ENCODE results near the gene SEMA5A.

The SEMA5A gene

GRCh38 chr5:9283473-9283872 is 262.4 kb downstream of the SEMA5A start:
- Histone ChIP-seq H3K4me1 (ENCODE audit: insufficient read depth, insufficient read length) (no peaks in the 10 kb centered on the region), H3K9me3 (ENCODE audit: insufficient read depth, low read length) (peaks cover 6% of the 10 kb centered on the region; the same call in 1 of the 2 replicates), H3K36me3 (ENCODE audit: insufficient read depth, insufficient read length, low read length) (no peaks in the 10 kb centered on the region), H3K4me3 (ENCODE audit: insufficient read length, low read depth) (no peak overlapping the region), H3K27me3 (ENCODE audit: insufficient read depth, insufficient read length) (no peaks in the 10 kb centered on the region), H3K9ac (ENCODE audit: insufficient read length, low read depth) (no peak overlapping the region)
- DNase-seq (ENCODE audit: low read depth, low spot score) = no peak
- no peak for TF ChIP-seq YY1 (IDR thresholded peaks at IDR 0.05; ENCODE audit: insufficient read depth, insufficient read length)
- no peak for TF ChIP-seq SUZ12 (IDR thresholded peaks at IDR 0.05; ENCODE audit: extremely low read depth, insufficient read depth, insufficient read length)
- TF ChIP-seq ZNF274 (IDR thresholded peaks at IDR 0.05; ENCODE audit: low read depth, low read length) = no peak

- TF ChIP-seq YY1 (IDR thresholded peaks at IDR 0.05; ENCODE audit: insufficient read depth, insufficient read length) (no peak), SUZ12 (IDR thresholded peaks at IDR 0.05; ENCODE audit: extremely low read depth, insufficient read depth, insufficient read length) (no peak), ZNF274 (IDR thresholded peaks at IDR 0.05; ENCODE audit: low read depth, low read length) (no peak)
- Histone ChIP-seq H3K36me3 (ENCODE audit: insufficient read depth, insufficient read length, low read length) (no peaks in the 10 kb centered on the region), H3K27me3 (ENCODE audit: insufficient read depth, insufficient read length) (no peaks in the 10 kb centered on the region), H3K9me3 (ENCODE audit: insufficient read depth, low read length) (peaks cover 9% of the 10 kb centered on the region; the same call in 1 of the 2 replicates), H3K9ac (ENCODE audit: insufficient read length, low read depth) (no peak overlapping the region), H3K4me3 (ENCODE audit: insufficient read length, low read depth) (no peak overlapping the region), H3K4me1 (ENCODE audit: insufficient read depth, insufficient read length) (no peaks in the 10 kb centered on the region)
- DNase-seq (ENCODE audit: low read depth, low spot score) = no peak
Measured at GRCh38 chr5:9283021-9283420, 262.9 kb downstream of the SEMA5A start.

GRCh38 chr5:9282211-9282610 is 263.7 kb downstream of the SEMA5A start:
- TF ChIP-seq YY1 (IDR thresholded peaks at IDR 0.05; ENCODE audit: insufficient read depth, insufficient read length) = no peak
- no peak for TF ChIP-seq ZNF274 (IDR thresholded peaks at IDR 0.05; ENCODE audit: low read depth, low read length)
- TF ChIP-seq SUZ12 (IDR thresholded peaks at IDR 0.05; ENCODE audit: extremely low read depth, insufficient read depth, insufficient read length) = no peak
- Histone ChIP-seq H3K27me3 (ENCODE audit: insufficient read depth, insufficient read length) (no peaks in the 10 kb centered on the region), H3K4me1 (ENCODE audit: insufficient read depth, insufficient read length) (no peaks in the 10 kb centered on the region), H3K36me3 (ENCODE audit: insufficient read depth, insufficient read length, low read length) (no peaks in the 10 kb centered on the region), H3K9ac (ENCODE audit: insufficient read length, low read depth) (no peak overlapping the region), H3K4me3 (ENCODE audit: insufficient read length, low read depth) (no peak overlapping the region), H3K9me3 (ENCODE audit: insufficient read depth, low read length) (peaks cover 9% of the 10 kb centered on the region; the same call in 1 of the 2 replicates)
- DNase-seq (ENCODE audit: low read depth, low spot score) = no peak

DNA sequence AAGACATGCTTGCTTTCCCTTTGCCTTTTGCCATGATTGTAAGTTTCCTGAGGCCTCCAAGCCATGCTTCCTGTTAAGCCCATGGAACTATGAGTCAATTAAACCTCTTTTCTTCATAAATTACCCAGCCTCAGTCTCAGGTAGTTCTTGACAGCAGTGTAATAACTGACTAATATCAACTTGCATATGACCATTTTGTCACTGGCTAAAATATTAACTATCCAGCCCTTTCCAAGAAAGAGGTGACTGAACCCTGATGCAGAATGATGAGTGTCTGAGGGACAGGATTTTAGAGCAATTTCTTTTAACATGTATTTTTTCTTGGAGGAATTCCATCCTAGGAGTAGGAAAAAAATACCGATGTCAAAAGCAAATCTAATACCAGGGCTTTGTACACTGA is 266.1 kb downstream of the SEMA5A start:
- no peaks in the 10 kb centered on the region for H3K4me1 ChIP-seq (ENCODE audit: insufficient read depth, insufficient read length)
- no peaks in the 10 kb centered on the region for H3K27me3 ChIP-seq (ENCODE audit: insufficient read depth, insufficient read length)
- peaks cover 9% of the 10 kb centered on the region; the same call in 1 of the 2 replicates for H3K9me3 ChIP-seq (ENCODE audit: insufficient read depth, low read length)
- H3K4me3 ChIP-seq (ENCODE audit: insufficient read length, low read depth) = no peak overlapping the region
- H3K36me3 ChIP-seq (ENCODE audit: insufficient read depth, insufficient read length, low read length) = no peaks in the 10 kb centered on the region
- no peak overlapping the region for H3K9ac ChIP-seq (ENCODE audit: insufficient read length, low read depth)
- no peak for DNase-seq (ENCODE audit: low read depth, low spot score)
- TF ChIP-seq YY1 (IDR thresholded peaks at IDR 0.05; ENCODE audit: insufficient read depth, insufficient read length) (no peak), ZNF274 (IDR thresholded peaks at IDR 0.05; ENCODE audit: low read depth, low read length) (no peak), SUZ12 (IDR thresholded peaks at IDR 0.05; ENCODE audit: extremely low read depth, insufficient read depth, insufficient read length) (no peak)

DNA sequence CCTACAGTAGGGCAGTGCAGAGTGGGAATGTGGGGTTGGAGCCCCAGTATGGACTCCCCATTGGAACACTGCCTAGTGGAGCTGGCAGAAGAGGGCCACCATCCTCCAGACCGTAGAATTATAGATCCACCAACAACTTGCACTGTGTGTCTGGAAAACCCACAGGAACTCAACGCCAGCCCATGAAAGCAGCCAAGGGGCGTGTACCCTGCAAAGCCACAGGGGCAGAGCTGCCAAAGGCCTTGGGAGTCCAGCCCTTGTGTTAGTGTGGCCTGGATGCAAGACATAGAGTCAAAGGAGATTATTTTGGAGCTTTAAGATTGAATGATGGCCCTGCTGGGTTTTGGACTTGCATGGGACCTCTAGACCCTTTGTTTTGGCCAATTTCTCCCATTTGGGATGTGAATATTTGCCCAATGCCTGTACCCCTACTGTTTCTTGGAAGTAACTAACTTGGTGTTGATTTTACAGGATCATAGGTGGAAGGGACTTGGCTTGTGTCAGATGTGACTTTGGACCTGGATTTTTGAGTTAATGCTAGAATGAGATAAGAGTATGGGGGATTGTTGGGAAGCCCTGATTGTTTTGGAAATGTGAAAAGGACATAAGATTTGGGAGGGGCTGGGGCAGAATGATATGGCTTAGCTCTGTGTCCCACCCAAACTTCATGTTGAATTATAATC is 266.8 kb downstream of the SEMA5A start:
- Histone ChIP-seq H3K36me3 (ENCODE audit: insufficient read depth, insufficient read length, low read length) (no peaks in the 10 kb centered on the region), H3K9ac (ENCODE audit: insufficient read length, low read depth) (no peak overlapping the region), H3K4me1 (ENCODE audit: insufficient read depth, insufficient read length) (no peaks in the 10 kb centered on the region), H3K4me3 (ENCODE audit: insufficient read length, low read depth) (no peak overlapping the region), H3K27me3 (ENCODE audit: insufficient read depth, insufficient read length) (no peaks in the 10 kb centered on the region), H3K9me3 (ENCODE audit: insufficient read depth, low read length) (peaks cover 9% of the 10 kb centered on the region; the same call in 1 of the 2 replicates)
- DNase-seq (ENCODE audit: low read depth, low spot score) = no peak
- TF ChIP-seq SUZ12 (IDR thresholded peaks at IDR 0.05; ENCODE audit: extremely low read depth, insufficient read depth, insufficient read length) (no peak), ZNF274 (IDR thresholded peaks at IDR 0.05; ENCODE audit: low read depth, low read length) (no peak), YY1 (IDR thresholded peaks at IDR 0.05; ENCODE audit: insufficient read depth, insufficient read length) (no peak)

DNA sequence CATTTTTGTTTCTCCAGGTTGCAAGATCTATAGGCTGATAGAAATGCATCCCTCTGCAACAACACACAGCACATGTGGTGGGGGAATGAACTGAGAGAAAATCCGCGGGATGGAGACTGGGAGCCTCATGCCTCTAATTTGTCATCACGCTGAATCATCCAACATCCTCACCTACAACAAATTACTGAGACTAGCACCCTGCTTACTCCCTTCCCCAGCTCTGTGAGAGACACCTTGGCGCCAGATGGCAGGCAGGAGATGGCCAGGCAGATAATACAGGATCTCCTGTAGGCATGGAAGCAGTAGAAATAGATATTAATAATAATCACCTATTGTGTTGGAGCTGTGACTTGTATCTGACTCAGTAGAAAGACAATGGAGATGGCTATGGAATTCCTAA is 276.9 kb downstream of the SEMA5A start:
- Histone ChIP-seq H3K36me3 (ENCODE audit: insufficient read depth, insufficient read length, low read length) (no peaks in the 10 kb centered on the region), H3K4me3 (ENCODE audit: insufficient read length, low read depth) (no peak overlapping the region), H3K4me1 (ENCODE audit: insufficient read depth, insufficient read length) (peaks cover 5% of the 10 kb centered on the region), H3K27me3 (ENCODE audit: insufficient read depth, insufficient read length) (no peaks in the 10 kb centered on the region), H3K9ac (ENCODE audit: insufficient read length, low read depth) (no peak overlapping the region), H3K9me3 (ENCODE audit: insufficient read depth, low read length) (no peaks in the 10 kb centered on the region)
- DNase-seq (ENCODE audit: low read depth, low spot score) = no peak
- TF ChIP-seq ZNF274 (IDR thresholded peaks at IDR 0.05; ENCODE audit: low read depth, low read length) = no peak
- TF ChIP-seq YY1 (IDR thresholded peaks at IDR 0.05; ENCODE audit: insufficient read depth, insufficient read length) = no peak
- no peak for TF ChIP-seq SUZ12 (IDR thresholded peaks at IDR 0.05; ENCODE audit: extremely low read depth, insufficient read depth, insufficient read length)

- no peaks in the 10 kb centered on the region for H3K9me3 ChIP-seq (ENCODE audit: insufficient read depth, low read length)
- TF ChIP-seq ZNF274 (IDR thresholded peaks at IDR 0.05; ENCODE audit: low read depth, low read length) = no peak
- no peak for TF ChIP-seq SUZ12 (IDR thresholded peaks at IDR 0.05; ENCODE audit: extremely low read depth, insufficient read depth, insufficient read length)
- no peak for TF ChIP-seq YY1 (IDR thresholded peaks at IDR 0.05; ENCODE audit: insufficient read depth, insufficient read length)
- H3K4me3 ChIP-seq (ENCODE audit: insufficient read length, low read depth) = no peak overlapping the region
- no peaks in the 10 kb centered on the region for H3K36me3 ChIP-seq (ENCODE audit: insufficient read depth, insufficient read length, low read length)
- DNase-seq (ENCODE audit: low read depth, low spot score) = no peak
- no peaks in the 10 kb centered on the region for H3K27me3 ChIP-seq (ENCODE audit: insufficient read depth, insufficient read length)
- peaks cover 5% of the 10 kb centered on the region for H3K4me1 ChIP-seq (ENCODE audit: insufficient read depth, insufficient read length)
- H3K9ac ChIP-seq (ENCODE audit: insufficient read length, low read depth) = no peak overlapping the region
Measured at GRCh38 chr5:9268226-9268625, 277.6 kb downstream of the SEMA5A start.

Data from NT2/D1 (cell line).